Prostate gland (tissue), 2 donors: Measurements from ENCODE around the gene ZNF576.

Experiments
- CTCF ChIP-seq, 4 experiments: fragments of 200-600 bp in 2 of 4; fragments of 450-650 bp in 2 of 4; sonication (generic) in 2 of 4; IDR thresholded peaks; 1 replicate in 3 of 4; 2 replicates in 1 of 4; pipeline ENCODE4 v1.5.1; 2016 to 2019; ENCODE audit warnings: antibody characterized with exemption in 4 of 4, mild to moderate bottlenecking in 2 of 4, moderate library complexity in 2 of 4
- POLR2AphosphoS5 ChIP-seq: sonication (generic); formaldehyde crosslinking; IDR thresholded peaks from one replicate; pipeline ENCODE4 v1.6.1; 2017; ENCODE audit warnings: antibody characterized with exemption

GRCh38 chr19:43578787-43579186, 17.6 kb upstream of the ZNF576 start:
- TF ChIP-seq CTCF (IDR thresholded peaks at IDR 0.05) (no peak), POLR2AphosphoS5 (no peak)
